Activated naive CD8-positive, alpha-beta T cell treated with anti-CD3 and anti-CD28 coated beads for 36 hours (primary cell): ENCODE results near the gene ATP2B3. TPM values are rescaled to one million over a fixed set of nuclear protein-coding genes. Genes with fewer than 3 reads are reported as not detected.
A peak's percentile ranks its signal among the peaks of the same experiment; 100 is the strongest.

Experiments
- DNase-seq: peaks from one replicate; pipeline ENCODE4 v3.0.0; 2021
- H3K27ac Mint-ChIP-seq: one replicate; pipeline ENCODE4 v1.8.0; 2022; ENCODE audit warnings: mild to moderate bottlenecking, moderate library complexity, mixed read lengths
- H3K27me3 Mint-ChIP-seq: one replicate; pipeline ENCODE4 v1.8.0; 2022; ENCODE audit warnings: mild to moderate bottlenecking, mixed read lengths
- H3K36me3 Mint-ChIP-seq: one replicate; pipeline ENCODE4 v1.8.0; 2021; ENCODE audit warnings: mild to moderate bottlenecking, mixed read lengths
- H3K4me1 Mint-ChIP-seq: one replicate; pipeline ENCODE4 v1.8.0; 2021; ENCODE audit warnings: mixed read lengths
- H3K4me3 Mint-ChIP-seq: one replicate; pipeline ENCODE4 v1.8.0; 2022; ENCODE audit warnings: mild to moderate bottlenecking, moderate library complexity, mixed read lengths
- H3K9me3 Mint-ChIP-seq: one replicate; pipeline ENCODE4 v1.8.0; 2022; ENCODE audit warnings: mixed read lengths
- total RNA-seq, 2 experiments: library from RNA; stranded (reverse); gene quantifications; one replicate each; pipeline ENCODE4 v1.2.3, GENCODE V29; 2021

ATP2B3 gene
- total RNA-seq, 2 experiments from 2014 or later: not detected

- H3K9me3 Mint-ChIP-seq: no peaks in the 10 kb centered on the region
- no peak overlapping the region for H3K4me3 Mint-ChIP-seq
- H3K27ac Mint-ChIP-seq: no peak overlapping the region
- no peaks in the 10 kb centered on the region for H3K27me3 Mint-ChIP-seq
- H3K4me1 Mint-ChIP-seq: no peaks in the 10 kb centered on the region
- no peaks in the 10 kb centered on the region for H3K36me3 Mint-ChIP-seq
- no peak for DNase-seq
These were observed 36.4 kb upstream of the ATP2B3 start for GRCh38 chrX:153481043-153481442.

- Mint-ChIP-seq H3K36me3 (no peaks in the 10 kb centered on the region), H3K27ac (no peak overlapping the region), H3K27me3 (no peaks in the 10 kb centered on the region), H3K4me1 (no peaks in the 10 kb centered on the region), H3K9me3 (no peaks in the 10 kb centered on the region), H3K4me3 (no peak overlapping the region)
- DNase-seq: no peak
These were observed 34.9 kb upstream of the ATP2B3 start for GRCh38 chrX:153482376-153483015.

DNA sequence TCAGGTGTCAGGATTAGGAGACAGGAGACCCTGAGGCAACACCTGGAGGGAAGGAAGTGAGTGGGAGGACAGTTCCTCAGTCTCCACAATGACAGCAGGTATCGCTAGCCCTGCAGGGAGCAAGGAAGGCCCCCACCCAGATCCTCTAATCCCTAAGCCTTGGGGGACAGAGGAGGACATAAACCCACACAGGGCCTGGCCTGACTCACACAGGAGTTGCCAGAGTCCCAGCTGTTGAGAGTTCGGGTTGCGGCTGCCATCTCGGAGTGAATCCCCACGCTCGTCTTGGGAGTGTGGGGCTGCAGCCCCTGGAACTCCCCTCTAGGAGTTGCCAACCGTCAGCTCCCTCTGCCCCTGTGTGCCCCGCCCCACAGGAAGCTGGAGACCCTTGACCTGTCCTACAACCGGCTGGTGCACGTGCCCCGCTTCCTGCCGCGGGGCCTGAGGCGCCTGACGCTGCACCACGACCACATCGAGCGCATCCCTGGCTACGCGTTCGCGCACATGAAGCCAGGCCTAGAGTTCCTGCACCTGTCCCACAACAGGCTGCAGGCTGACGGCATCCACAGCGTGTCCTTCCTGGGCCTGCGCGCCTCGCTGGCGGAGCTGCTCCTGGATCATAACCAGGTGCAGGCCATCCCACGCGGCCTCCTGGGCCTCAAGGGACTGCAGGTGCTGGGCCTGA is 31.9 kb upstream of the ATP2B3 start:
- no peak for DNase-seq
- Mint-ChIP-seq H3K27me3 (no peaks in the 10 kb centered on the region), H3K27ac (no peak overlapping the region), H3K36me3 (no peaks in the 10 kb centered on the region), H3K9me3 (no peaks in the 10 kb centered on the region), H3K4me3 (no peak overlapping the region), H3K4me1 (no peaks in the 10 kb centered on the region)

- Mint-ChIP-seq H3K36me3 (no peaks in the 10 kb centered on the region), H3K9me3 (no peaks in the 10 kb centered on the region), H3K4me3 (no peak overlapping the region), H3K4me1 (no peaks in the 10 kb centered on the region), H3K27ac (no peak overlapping the region), H3K27me3 (no peaks in the 10 kb centered on the region)
- no peak for DNase-seq
These were observed 31.3 kb upstream of the ATP2B3 start for GRCh38 chrX:153486171-153486570.

DNA sequence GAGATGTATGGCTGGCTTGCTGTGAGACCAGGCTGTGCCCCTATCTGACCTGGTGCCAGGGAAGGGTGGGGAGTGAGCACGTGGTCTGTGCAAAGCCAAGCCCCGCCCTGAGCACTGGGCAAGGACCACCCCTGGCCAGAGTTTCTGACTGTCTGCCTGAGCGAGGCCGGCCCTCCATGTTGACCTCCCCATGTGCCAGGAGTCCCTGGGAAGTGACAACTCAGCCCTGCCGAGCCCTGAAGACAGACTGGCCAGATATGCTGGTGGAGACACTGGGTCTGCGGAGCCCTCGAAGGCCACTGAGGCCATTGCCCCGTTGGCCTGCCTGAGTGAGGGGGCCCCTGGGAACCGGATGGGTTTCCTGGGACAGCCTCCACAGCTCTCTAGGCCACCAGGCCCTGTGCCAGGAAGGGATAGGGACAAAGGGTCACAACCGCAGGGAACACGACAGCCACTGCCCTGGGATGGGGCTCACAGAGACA is 29.8 kb upstream of the ATP2B3 start:
- Mint-ChIP-seq H3K4me3 (no peak overlapping the region), H3K36me3 (no peaks in the 10 kb centered on the region), H3K4me1 (no peaks in the 10 kb centered on the region), H3K27ac (no peak overlapping the region), H3K27me3 (no peaks in the 10 kb centered on the region), H3K9me3 (no peaks in the 10 kb centered on the region)
- DNase-seq: no peak

DNA sequence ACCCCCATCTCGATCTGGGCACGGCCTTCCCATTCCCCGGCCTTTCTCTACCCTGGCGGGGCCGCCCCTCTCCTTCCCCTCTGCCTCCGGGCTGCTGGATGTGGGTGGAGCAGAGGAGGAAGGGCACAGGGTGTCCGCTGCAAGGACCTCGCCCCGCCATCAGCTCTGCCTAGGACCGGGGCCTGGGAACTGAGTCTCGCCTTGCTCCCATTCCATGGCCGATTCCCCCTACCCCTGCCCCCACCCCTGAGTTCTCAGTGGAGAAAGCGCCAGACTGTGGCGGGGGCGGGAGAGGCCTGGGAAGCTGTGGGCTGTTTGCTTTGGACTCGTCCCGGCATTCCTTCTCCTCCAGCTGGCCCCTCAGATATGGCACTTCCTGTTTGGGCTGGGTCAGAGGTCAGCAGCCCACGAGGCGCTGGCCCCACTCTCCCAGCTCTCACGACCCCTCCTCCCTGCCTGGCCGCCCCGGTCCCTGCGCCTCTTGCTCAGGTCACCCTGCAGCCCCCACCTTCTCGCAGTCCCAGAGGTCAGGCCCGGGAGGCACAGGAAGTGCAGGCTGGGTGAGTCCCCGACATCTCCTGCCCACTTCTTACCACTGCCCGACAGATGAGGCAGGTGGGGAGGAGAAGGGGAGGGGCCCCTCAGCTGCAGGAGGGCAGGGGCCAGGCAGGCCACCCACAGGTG is 29.1 kb upstream of the ATP2B3 start:
- Mint-ChIP-seq H3K9me3 (no peaks in the 10 kb centered on the region), H3K4me3 (no peak overlapping the region), H3K27ac (no peak overlapping the region), H3K36me3 (no peaks in the 10 kb centered on the region), H3K4me1 (no peaks in the 10 kb centered on the region), H3K27me3 (no peaks in the 10 kb centered on the region)
- DNase-seq: no peak

- no peaks in the 10 kb centered on the region for H3K36me3 Mint-ChIP-seq
- H3K27me3 Mint-ChIP-seq: peaks cover 5% of the 10 kb centered on the region
- H3K4me1 Mint-ChIP-seq: no peaks in the 10 kb centered on the region
- H3K27ac Mint-ChIP-seq: no peak overlapping the region
- DNase-seq: no peak
- H3K9me3 Mint-ChIP-seq: no peaks in the 10 kb centered on the region
- H3K4me3 Mint-ChIP-seq: no peak overlapping the region
These were observed 27.1 kb upstream of the ATP2B3 start for GRCh38 chrX:153490217-153490930.

- no peak for DNase-seq
- no peaks in the 10 kb centered on the region for H3K9me3 Mint-ChIP-seq
- H3K4me1 Mint-ChIP-seq: no peaks in the 10 kb centered on the region
- peaks cover 5% of the 10 kb centered on the region for H3K27me3 Mint-ChIP-seq
- no peaks in the 10 kb centered on the region for H3K36me3 Mint-ChIP-seq
- H3K4me3 Mint-ChIP-seq: no peak overlapping the region
- H3K27ac Mint-ChIP-seq: no peak overlapping the region
These were observed 26.0 kb upstream of the ATP2B3 start for GRCh38 chrX:153491351-153491914.

GRCh38 chrX:153491918-153492317 is 25.5 kb upstream of the ATP2B3 start:
- peaks cover 5% of the 10 kb centered on the region for H3K27me3 Mint-ChIP-seq
- DNase-seq: no peak
- no peak overlapping the region for H3K4me3 Mint-ChIP-seq
- no peaks in the 10 kb centered on the region for H3K9me3 Mint-ChIP-seq
- H3K27ac Mint-ChIP-seq: no peak overlapping the region
- H3K4me1 Mint-ChIP-seq: no peaks in the 10 kb centered on the region
- no peaks in the 10 kb centered on the region for H3K36me3 Mint-ChIP-seq

GRCh38 chrX:153492543-153492942 is 24.9 kb upstream of the ATP2B3 start:
- Mint-ChIP-seq H3K36me3 (no peaks in the 10 kb centered on the region), H3K4me1 (no peaks in the 10 kb centered on the region), H3K4me3 (no peak overlapping the region), H3K27ac (no peak overlapping the region), H3K9me3 (no peaks in the 10 kb centered on the region), H3K27me3 (peaks cover 5% of the 10 kb centered on the region)
- DNase-seq: no peak

DNA sequence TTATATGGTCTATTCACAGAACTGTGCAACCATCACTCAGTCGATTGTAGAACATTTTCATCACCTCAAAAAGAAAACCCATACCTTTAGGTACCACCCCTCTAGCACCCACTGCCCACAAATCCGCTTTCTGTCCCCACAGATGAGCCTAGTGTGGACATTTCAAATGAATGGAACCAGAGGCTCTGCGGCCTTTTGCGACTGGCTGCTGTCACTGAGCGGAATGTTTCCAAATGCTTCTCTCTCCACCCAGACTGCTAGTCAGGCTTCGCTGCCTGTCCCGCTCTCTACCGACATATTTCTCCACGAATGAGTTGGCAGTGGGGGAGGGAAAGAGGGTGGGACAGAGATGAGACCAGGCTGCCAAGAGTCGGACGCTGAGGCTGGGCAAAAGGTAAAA is 24.4 kb upstream of the ATP2B3 start:
- Mint-ChIP-seq H3K27me3 (peaks cover 5% of the 10 kb centered on the region), H3K36me3 (no peaks in the 10 kb centered on the region), H3K27ac (no peak overlapping the region), H3K9me3 (no peaks in the 10 kb centered on the region), H3K4me1 (no peaks in the 10 kb centered on the region), H3K4me3 (no peak overlapping the region)
- DNase-seq: no peak

- no peaks in the 10 kb centered on the region for H3K4me1 Mint-ChIP-seq
- peaks cover 5% of the 10 kb centered on the region for H3K27me3 Mint-ChIP-seq
- H3K27ac Mint-ChIP-seq: no peak overlapping the region
- H3K36me3 Mint-ChIP-seq: no peaks in the 10 kb centered on the region
- no peak overlapping the region for H3K4me3 Mint-ChIP-seq
- H3K9me3 Mint-ChIP-seq: no peaks in the 10 kb centered on the region
- DNase-seq: no peak
These were observed 23.4 kb upstream of the ATP2B3 start for GRCh38 chrX:153494061-153494460.

DNA sequence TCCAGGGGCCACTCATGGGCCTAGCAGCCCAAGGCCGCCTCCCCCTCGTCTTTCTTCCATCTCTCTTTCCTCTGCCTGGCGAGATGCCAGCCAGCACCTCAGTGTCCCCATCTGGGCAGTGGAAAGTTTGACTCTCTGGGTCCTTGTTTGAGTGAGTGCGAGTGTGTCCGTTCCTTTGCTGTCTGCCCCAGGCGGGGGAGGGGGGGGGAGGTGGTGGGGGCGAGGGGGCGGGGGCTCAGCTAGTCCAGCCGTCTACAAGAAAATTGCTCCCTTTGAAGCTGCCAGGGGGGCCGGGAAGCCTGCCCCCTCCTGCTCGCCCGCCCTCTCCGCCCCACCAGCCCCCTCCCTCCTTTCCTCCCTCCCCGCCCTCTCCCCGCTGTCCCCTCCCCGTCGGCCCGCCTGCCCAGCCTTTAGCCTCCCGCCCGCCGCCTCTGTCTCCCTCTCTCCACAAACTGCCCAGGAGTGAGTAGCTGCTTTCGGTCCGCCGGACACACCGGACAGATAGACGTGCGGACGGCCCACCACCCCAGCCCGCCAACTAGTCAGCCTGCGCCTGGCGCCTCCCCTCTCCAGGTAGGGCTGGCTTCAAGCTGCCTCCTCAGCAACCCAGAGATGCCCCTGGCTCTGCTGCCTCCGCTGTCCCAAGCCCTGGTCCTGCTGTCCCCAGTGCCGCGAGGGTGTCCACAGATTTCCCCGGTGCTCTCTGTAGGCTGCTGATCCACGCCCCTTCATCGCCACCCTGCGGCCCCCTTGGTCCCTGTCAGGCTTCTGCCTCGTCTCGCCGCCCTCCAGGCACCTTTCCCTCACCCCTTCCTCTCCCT is 22.7 kb upstream of the ATP2B3 start, which contains the start of gene BGN:
Gene BGN, plus strand, starts transcription at position 440 of the 821 bp plus-strand sequence. CDS start 9,652 bp downstream, outside the sequence.
- Mint-ChIP-seq H3K36me3 (no peaks in the 10 kb centered on the region), H3K4me3 (no peak within 1 kb of the TSS), H3K9me3 (no peaks in the 10 kb centered on the region), H3K27me3 (peaks cover 5% of the 10 kb centered on the region), H3K4me1 (no peaks in the 10 kb centered on the region), H3K27ac (no peak within 1 kb of the TSS)
- peak; percentile 11 for DNase-seq

DNA sequence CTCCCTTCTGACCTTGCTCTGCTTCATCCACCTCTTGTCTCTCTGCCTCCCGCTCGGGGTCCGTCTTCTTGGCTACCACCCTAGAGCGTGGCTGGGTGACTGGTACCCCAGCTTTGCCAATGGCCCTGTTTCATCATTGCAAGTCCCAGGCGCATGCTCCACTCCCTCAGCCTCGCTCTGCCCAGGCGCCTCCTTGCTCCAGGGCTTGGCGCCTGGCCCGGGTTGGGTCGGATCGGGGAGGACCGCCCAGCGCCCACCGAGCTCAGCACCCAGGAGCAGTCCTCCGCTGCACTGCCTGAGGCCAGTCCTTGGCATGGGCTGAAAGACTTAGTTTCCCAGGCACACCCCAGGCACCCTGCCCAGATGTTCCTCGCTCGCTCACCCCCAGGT is 22.1 kb upstream of the ATP2B3 start:
- no peaks in the 10 kb centered on the region for H3K9me3 Mint-ChIP-seq
- H3K4me3 Mint-ChIP-seq: no peak overlapping the region
- H3K4me1 Mint-ChIP-seq: no peaks in the 10 kb centered on the region

More for the DNA sequence above, 22.1 kb upstream of the ATP2B3 start:
- DNase-seq: no peak
- Mint-ChIP-seq H3K27me3 (peaks cover 5% of the 10 kb centered on the region), H3K36me3 (no peaks in the 10 kb centered on the region), H3K27ac (no peak overlapping the region)
